H54 (cell line): ENCODE data around the gene POLE2.
A peak's percentile ranks its signal among the peaks of the same experiment; 100 is the strongest.
"Not testable (repeated sequence)": the region's sequence is repeated elsewhere in the genome, so short reads cannot be mapped to it uniquely, and the experiment has no call there.

Source experiments
- DNase-seq: peaks from one replicate; pipeline ENCODE4 v3.0.0; 2011; ENCODE audit warnings: low spot score, mixed read lengths; ENCODE audit not compliant: insufficient read length
- FAIRE-seq: peaks from 3 replicates; lab custom pipeline; 2011; peaks lifted over from hg19 to GRCh38; lab: Jason Lieb, UNC
- POLR2A ChIP-seq: IDR thresholded peaks from 2 replicates; pipeline ENCODE4 v1.6.1; 2011; ENCODE audit warnings: low read depth, mild to moderate bottlenecking, low read length

POLE2 gene

DNA sequence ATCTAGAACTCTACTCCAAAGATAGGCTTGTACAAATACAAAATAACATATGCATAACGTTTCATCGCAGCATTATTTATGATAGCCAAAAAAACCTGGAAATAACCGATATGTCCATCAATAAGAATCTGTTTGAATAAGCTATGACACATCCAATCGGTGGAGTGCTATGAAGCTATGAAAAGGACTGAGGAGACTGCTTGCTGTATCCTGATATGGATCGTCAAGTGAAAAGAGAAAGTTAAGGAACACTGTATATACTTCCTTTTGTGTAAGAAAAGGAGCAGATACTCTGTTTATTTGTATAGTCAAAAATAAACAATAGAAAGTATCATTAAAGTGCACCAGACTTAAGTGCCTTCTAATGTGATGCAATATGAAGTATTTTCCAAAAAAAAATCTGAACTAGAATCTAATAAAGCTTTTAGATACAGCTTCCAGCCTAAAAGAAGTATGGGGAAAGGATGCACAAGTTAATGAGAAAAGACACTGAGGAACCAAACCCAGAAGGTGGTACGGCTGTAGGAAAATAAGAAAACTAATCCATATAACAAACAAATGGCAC lies 4.3 kb upstream of the POLE2 start:
- TF ChIP-seq POLR2A, result no peak
- FAIRE-seq, result no peak
- no peak for DNase-seq

- TF ChIP-seq POLR2A, result no peak
- DNase-seq (no peak), FAIRE-seq (no peak)
These were observed 3.0 kb upstream of the POLE2 start for GRCh38 chr14:49691031-49691430.

DNA sequence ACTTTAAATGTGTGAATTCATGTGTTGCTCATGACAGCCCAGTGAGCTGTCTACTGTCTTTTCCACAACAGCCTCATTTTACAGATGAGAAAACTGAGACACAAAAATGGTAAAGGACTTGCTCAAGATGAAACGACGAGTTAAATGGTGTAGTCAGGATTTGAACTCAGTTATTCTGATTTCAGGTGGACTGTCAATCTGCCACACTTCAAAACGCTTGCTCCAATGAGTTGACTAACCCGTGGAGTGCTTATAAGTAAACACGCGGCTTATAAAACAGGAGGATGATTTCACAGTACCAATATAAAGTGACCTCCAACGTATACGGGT lies 652 bp upstream of the POLE2 start:
- DNase-seq (no peak), FAIRE-seq (no peak)
- no peak for TF ChIP-seq POLR2A

DNA sequence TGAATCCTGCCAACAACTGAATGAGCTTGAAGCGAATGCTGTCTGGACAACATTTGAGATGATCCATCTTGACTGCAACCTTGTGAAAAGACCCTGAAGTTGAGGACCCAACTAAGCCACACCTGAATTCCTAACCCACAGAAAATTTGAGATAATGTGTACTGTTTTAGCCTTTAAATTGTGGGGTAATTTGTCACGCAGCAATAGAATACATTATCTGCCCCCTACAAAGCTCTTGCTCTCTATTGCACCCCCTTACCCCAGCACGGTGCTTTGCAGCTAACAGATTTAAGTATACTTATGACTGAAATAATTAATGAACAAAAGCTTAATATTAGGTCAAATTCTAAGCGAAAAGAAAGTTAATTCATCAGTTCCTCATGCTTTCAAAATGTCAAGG lies 1.6 kb downstream of the POLE2 start:
- DNase-seq (no peak), FAIRE-seq (no peak)
- TF ChIP-seq POLR2A, result no peak

DNA sequence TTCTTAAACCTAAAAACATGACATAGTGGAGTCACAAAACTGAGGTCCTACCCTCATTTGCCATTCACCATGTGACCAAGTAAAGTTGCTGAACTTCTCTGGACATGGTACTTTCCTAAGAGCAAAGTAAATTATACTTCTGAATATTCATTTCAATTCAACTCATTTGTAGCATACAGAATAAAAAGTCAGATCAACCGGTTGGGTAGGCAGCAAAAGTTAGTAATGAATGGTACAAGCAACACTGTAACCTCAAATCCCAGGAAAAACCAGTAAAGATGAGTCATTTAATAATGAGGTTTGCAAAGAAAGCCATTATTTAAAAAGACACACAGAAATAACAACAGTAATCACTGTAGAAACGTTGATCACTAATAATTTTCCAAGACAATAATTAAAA lies 8.7 kb downstream of the POLE2 start:
- peak; percentile 68 for FAIRE-seq
- no peak for DNase-seq
- TF ChIP-seq POLR2A, result no peak

- no peak for DNase-seq
- FAIRE-seq, result no peak
- no peak for TF ChIP-seq POLR2A
These were observed 10.4 kb downstream of the POLE2 start for GRCh38 chr14:49677643-49678042.

DNA sequence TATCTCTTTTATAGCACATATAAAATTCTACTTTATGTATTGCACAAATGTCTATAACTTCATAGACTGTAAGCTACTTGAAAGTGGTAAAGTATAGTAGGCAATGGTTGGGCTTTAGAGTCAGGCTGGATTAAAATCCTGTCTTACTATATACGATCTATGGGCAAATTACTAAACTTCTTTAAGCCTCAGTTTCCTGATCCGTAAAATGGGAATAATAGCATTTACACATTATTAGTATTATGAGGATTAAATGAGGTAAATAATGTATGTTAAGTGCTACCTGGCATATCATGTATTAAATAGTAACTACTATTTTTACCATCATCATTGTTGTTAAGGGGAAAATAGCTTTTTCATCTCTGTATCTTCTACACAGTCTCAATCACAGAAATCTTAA lies 14.4 kb downstream of the POLE2 start:
- TF ChIP-seq POLR2A, result no peak
- FAIRE-seq (no peak), DNase-seq (no peak)

GRCh38 chr14:49670475-49670874 lies 17.5 kb downstream of the POLE2 start:
- TF ChIP-seq POLR2A, result no peak
- FAIRE-seq, result no peak

DNA sequence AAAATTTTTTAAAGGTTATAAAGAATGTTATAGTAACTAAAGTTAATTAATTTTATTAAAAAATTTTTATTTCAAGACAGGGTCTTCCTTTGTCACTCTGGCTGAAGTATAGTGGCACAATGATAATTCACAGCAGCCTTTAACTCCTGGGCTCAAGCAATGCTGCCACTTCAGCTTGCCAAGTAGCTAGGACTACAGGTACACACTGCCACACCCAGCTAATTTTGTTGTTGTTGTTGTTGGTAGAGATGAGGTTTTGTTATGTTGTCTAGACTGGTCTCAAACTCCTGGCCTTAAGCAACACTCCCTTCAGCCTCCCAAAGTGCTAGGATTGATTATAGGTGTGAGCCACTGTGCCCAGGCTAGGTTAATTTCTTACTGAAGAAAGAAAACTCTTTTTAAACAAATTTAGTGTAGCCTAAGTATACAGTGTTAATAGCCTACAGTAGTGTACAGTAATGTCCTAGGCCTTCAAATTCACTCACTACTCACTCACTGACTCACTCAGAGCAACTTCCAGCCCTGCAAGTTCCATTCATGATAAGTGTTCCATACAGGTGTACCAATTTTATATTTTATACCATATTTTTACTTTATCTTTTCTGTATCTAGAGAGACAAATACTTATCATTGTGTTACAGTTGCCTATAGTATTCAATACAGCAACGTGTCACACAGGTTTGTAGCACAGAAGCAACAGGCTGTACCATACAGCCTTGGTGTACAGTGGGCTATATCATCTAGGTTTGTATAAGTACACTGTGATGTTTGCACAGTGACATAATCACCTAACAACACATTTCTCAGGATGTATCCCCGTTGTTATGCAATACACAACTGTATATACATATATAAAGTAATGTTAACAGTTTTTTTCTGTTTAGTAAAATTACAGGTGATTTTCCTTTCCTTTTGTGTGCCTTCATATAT lies 28.2 kb downstream of the POLE2 start:
- TF ChIP-seq POLR2A, result no peak
- no peak for DNase-seq
- FAIRE-seq, result peak; percentile 11

More at GRCh38 chr14:49670475-49670874, 17.5 kb downstream of the POLE2 start:
- no peak for DNase-seq

DNA sequence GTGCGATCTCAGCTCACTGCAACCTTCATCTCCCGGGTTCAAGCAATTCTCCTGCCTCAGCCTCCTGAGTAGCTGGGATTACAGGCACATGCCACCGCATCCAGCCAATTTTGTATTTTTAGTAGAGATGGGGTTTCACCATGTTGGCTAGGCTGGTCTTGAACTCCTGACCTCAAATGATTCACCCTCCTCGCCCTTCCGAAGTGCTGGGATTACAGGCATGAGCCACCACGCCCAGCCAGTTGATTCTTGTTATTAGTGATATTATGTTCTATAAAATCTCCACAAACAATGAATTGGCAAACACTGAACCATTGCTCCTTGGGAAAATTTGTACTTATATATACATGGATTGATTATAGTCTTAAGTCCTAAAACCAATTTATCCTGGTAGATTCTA lies 30.5 kb downstream of the POLE2 start:
- not testable (repeated sequence) for DNase-seq, FAIRE-seq

- no peak for TF ChIP-seq POLR2A
- no peak for FAIRE-seq
- DNase-seq, result no peak
These were observed 33.5 kb downstream of the POLE2 start for GRCh38 chr14:49654511-49654910.

GRCh38 chr14:49653508-49653907 lies 34.5 kb downstream of the POLE2 start:
- DNase-seq (no peak), FAIRE-seq (no peak)
- TF ChIP-seq POLR2A, result no peak

DNA sequence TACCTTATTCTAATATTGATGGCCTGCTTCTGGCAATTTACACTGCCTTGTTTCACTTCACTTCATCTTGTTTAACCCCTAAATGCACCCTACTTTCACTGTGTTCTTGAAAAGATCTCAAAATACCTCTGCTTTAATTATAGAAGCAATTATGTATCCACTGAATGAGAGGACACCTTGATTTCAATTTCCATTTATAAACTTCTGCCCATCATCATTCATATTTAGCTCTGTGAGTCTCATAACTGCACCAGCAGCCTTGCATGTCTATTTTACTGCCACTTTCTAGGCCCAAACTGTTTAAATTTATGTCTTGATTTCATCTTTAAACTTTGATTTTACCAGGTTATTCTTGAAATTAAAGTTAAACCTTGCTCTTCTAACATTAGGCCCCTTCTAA lies 45.9 kb downstream of the POLE2 start:
- FAIRE-seq, result no peak
- no peak for DNase-seq
- TF ChIP-seq POLR2A, result no peak

DNA sequence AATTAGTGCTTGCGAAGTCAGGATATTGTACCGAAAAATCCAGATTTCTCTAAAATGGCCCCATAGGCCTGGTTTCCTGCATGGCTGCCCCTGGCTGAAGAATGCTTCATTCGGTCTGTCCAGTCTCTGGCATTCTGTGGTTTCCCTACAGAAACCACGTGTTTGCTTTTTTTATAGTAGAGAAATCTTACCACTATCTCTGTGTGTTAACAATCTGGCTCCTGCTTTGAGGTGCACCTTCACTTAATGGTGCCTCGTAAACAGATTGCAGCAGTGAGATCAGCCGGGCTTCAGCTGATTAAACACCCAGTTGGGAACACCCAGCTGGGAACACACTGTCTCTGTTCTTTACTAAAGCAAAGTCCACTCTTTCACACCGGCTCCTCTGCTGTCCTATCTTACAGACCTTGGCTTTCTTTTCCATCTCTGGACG lies 46.3 kb downstream of the POLE2 start:
- DNase-seq (no peak), FAIRE-seq (no peak)
- TF ChIP-seq POLR2A, result no peak
